GM21526 (cell line): Measurements from ENCODE around the gene ZFYVE28.

Experiments used
- ATAC-seq: cut with Tn5 transposase; IDR thresholded peaks from one replicate; pipeline ENCODE4 v1.9.1; 2021; ENCODE audit warnings: moderate library complexity; ENCODE audit not compliant: unreplicated experiment, low FRiP score

The ZFYVE28 gene

DNA sequence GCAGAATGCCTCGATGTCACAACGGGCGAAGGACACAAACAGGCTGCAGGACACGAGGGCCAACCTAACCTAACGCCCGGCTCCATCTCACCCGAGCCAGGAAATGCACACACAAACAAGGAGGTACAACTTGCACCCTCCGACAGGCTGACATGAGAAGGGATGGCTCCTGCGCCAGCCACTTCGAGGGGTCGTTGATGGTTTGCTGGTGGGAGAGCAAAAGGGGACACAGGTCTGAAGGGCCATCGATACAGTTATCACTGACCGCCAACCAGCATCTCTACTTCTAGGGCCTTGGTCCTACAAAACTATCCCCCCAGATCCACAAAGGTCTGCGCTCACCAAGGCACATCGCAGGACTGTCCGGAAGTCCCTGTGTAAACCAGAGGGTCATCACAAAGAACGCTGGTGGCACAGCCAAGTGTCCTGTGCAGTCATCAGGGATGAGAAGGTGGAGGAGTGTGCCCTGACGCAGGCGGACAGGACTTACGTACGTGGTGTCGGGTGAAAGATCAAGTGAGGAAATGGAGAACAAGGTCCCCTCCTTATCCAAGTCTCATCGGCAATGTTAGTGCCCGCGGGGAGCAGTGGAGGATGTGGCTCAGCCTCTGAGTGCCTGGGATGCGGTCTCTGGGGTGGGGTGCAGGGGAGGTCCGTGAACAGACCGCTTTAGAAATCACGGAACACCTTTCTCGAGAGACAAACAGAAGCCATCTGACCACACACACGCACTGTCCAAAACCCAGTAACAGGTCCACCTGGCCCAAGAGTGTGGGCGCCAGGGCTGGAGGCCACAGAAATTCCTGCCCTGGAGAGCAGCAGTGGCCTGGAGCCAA, 163.6 kb downstream of the ZFYVE28 start:
- no peak for ATAC-seq

DNA sequence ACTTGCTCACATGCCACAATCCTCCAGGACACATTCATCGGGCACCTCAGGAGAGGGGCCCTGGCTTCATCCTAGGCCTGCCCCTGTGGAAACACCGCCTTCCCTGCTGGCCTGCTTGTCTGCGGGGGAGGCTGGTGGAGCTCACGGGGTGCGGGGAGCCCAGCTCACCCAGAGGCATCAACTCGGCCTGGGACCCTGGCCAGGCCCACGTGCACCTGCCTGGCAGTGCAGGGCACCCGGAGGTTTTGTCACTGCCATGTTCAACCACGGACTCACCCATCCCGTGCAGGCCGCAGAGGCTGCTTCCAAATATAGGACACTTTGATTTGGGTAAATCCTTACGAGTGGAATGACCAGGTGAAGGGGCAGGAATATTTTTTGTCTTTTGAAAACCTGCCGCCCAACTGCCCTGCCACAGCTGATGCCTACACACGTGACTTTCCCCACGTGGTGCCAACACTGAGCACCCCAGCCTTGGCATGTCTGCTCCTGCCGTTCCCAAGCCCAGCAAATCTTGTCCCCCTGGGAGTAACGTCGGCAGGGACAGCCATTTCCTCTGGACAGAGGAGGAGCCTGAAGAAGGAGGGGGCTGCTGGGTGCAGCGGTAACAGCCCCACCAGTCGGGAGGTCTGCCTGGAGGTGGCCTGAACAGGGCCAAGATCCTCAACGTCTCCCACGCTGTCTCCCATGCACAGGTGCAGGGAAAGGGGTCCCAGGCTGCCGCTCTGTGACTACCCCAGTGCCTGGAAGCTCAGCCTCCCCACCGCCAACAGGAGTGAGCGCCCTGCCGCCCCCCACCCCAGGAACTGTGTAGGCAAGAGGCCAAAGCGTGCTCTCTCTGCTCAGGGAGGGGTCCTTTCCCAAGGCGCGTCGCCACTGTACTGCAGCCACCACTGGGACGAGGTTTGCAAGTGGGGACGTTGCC, 165.0 kb downstream of the ZFYVE28 start:
- ATAC-seq, result no peak

DNA sequence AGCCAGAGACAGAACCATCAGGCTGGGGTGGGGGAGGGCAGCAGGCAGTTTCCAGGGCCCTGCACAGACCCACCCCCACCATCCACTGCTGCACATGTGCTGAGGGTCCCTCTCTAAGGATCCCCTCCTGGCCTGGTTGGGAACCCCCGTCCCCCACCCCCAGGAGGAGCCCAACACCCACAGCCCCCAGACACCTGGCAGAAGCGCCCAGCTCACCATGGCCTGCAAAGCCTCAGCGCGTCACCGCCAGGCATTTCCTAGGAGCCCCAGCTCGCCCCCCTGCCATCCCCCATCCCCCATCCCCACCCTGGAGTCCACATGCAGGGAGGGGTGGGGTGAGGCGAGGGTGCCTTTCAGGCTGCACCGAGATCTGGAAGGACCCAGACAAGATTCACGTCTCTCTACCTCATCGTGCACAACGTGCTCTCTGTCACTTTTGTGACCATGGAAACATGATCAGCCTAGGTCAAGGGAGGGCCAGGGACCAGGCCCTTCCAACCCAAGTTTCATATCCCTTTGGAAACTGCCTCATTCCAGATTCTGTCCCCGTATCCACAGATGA, 165.8 kb downstream of the ZFYVE28 start:
- ATAC-seq, result no peak

DNA sequence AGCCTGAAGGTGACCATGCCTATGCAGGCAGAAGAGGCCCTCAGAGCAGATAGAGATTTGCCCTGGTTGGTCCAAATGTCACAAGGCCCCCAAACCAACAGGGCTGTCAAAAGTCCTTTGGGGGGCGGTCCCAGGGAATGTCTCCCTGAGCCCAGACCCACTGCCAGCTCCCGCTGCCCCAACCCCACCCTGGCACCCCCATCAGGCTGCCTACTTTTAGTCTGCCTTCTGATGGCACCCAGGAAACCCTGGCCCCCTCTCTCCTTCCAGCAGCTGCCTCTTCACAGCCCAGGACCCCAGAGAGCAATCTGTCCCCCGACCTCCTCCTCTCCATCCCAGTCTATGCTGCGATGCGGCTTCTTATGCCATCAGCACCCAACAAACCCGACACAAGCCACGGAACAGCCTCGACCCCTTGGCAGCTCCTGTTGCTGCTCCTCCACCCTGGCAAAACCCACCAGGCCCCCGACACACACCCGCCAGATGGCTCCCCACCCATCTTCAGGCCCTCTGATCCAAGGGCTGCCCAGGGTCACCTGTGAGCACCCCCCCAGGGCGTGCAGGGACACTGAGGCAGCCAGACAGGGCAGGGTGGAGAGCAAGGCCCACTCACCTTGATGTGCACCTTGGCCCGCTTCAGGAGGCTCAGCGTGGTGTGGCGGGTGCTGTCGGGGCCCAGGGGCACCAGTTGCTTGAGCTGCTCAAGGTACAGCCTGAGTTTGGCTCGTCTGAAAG, 166.5 kb downstream of the ZFYVE28 start:
- no peak for ATAC-seq

DNA sequence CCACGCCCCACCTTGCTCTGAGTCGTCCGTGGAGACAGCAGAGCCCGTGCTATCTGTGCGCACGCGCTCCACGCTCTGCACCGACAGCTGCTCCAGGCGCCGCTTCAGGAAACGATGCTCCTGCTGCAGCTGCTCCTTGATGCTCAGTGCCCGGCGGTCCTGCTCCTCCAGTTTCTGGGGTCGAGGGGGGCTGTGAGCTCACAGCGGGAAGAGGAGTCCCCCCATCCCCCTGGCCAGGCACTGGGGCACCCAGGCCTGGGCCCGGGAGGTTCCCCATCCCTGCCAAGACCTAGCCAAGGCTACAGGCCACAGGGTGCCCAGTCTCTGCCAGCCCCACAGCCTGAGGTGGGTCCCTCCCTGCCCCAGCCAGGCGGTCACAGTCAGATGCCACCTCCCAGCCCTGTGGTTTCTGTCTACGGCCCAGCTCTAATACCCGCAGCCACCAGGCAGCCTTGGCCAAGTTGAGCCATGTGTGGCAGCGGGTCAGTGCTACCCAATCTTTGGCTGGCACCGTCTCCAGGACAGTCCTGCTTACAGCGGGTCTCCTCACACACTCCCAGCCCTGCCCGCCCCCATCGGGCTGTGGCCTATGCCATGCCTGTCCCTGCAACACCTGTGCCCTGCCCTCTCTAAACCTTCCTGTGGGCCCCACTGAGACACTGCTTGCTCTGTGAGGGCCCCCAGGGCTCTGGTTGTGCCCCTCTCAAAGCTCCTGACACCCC, 167.2 kb downstream of the ZFYVE28 start:
- ATAC-seq, result no peak

DNA sequence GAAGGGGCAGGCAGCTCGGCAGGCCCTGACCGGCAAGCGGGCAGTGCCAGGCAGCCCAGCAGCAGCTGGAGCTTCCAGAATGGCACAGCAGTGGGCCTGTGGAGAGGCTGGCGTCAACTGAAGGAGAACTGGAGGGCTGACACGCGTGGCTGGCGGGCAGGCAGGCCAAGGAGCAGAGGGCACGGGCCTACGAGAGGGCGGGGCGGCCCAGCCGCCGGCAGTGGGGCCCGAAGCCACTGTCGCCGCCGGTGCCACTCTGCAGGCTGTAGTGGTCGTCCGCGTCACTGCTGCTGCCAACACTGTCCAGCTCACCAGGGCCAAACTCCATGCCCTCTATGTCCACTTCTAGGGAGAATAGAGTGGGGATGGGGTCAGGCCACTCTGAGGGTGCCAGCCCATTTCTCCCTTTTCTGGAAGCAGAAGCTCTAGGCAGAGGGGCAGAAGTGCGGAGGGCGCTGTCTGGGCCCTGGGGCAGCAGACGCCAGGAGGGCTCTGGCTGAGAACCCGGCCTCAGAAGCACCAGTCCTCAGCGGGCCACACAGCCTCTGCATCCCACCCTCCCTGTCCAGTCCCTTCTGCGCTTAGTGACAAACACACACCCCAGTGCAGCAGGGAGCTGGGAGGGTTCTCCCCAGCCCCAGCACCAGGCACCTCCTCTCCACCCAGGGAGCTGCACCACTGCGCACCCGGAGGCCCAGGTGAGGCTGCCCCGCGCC, 167.9 kb downstream of the ZFYVE28 start:
- no peak for ATAC-seq

DNA sequence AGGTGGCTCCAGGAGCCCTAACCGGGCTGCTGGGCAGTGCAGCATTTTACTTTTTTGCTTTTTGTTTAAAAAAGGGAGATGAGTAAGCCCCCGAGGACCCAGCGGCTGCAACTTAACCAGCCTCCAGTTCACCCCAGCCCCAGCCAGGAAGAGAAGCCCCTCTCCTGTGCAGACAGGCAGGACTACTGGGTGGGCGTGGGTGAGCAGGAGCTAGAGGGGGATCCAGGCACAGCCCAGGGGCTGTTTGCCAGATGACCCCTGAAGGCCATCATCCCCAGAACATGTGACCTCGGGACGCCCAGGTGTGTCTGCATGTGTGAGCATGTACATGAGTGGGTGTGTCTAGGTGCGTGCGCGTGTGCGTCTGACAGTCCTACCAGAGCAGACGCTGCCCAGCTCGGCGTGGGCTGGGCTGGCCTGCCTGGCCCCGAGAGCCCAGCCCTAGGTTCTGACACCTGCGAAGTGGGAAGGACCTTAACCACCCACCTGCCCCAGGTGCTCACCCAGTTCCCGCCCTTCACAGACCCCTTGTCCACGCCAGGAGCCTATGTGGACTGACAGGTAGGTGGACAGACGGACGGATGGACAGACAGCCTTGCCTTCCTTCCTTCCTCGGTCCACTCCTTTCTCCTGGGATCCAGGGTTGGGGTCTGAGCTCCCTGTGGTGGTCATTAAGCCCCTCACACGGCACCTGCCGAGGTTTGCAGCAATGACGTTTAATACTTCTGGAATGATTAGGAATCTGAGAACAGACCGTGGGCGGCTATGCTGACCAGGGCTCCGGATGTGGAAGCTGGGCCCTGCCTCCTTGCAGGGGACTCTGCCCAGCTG, 168.7 kb downstream of the ZFYVE28 start:
- no peak for ATAC-seq

DNA sequence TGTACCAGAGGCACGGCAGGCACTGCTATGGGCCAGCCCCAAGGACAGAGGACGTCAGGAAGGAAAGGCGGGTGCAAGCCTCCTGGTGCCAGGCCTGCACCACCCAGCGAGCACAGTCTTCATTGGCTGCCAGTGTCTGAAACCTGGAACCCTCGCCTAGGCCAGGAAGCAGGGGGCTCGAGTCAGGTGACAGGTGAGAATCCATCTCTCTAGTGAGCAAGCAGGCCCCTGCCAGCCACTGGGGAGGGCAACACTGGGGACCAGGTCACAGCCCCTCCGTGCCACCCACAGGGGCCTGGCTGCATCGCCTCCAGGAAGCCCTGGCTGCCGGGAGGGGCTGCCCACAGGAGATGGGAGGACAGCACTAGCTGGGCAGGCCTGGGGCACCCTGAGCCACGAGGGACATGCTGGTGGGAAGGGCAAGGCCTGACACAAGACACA, 169.6 kb downstream of the ZFYVE28 start:
- ATAC-seq, result no peak

DNA sequence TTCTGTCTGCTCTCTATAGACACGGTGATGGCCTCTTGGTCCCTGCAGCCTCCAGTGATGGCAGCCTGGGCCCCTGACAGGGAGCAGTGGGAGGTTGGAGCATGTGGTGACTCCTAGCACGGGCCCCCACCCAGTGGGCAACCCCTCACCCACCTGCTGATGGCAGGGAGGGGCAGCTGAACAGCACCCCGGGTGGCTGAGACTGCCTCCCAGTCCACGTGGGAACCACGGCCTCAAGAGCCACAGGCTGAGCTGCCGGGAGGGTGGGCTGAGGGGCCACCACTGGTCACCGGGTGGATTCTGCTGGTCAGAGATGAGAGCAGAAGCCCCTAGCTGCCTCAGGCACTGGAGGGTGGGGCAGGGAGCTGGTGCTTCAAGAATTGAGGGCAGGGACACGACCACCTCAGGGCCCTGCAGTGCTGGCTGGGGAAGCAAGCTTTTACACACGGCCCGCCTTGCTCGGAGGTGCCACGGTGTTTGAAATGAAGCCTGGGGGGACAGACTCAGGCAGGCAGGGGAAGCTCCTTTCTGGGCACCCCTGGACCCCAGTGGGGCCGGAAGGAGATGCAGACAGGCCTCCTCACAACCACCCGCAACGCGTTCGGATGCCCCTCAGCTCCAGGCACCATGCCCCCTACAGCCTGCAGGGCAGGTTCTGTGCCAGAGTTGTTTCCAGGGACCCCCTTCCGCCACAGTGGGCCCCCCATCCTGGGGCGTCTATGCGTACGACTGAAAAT, 170.2 kb downstream of the ZFYVE28 start:
- ATAC-seq, result no peak

DNA sequence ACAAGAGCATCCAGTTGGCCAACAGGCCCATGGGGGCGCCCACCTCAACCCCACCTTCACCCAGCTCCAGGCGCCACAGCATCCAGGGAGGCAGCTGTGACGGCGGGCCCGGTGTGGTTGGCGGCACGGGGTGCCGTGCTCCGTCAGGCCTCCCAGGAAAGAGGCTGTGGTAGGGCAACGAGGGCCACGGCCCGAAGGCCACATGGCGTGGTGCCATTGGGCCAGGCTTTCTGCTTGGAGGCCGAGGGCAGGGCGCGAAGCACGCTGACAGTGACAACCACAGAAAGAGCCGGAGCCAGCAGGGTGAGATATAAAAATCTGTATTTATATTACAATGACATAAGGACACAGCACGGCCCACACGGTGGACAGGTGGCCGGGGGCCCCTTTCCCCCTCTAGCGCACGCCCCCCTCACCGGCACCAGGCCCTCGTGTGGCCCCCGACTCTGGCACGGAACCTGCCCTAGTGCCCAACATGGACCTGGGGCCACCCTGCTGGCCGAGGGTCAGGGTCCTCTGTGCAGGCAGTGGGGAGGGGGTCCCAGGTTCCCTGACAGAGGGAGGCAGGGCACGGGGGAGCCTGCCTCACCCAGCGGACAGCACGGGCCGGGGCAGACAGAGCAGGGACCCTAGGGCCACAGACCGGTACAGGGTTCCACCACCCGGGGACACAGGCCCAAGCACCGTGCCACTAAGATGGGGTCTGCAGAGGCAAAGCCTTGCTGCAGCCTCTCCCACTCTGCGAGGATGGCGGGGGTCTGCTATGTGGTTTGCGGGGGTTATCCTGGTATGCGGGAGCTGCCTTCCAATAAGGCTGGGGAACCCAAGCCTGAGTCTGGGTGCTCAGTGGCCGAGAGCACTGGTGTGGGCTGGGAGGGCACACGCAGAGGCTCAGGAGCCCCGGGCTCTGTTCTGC, 171.1 kb downstream of the ZFYVE28 start:
- no peak for ATAC-seq

DNA sequence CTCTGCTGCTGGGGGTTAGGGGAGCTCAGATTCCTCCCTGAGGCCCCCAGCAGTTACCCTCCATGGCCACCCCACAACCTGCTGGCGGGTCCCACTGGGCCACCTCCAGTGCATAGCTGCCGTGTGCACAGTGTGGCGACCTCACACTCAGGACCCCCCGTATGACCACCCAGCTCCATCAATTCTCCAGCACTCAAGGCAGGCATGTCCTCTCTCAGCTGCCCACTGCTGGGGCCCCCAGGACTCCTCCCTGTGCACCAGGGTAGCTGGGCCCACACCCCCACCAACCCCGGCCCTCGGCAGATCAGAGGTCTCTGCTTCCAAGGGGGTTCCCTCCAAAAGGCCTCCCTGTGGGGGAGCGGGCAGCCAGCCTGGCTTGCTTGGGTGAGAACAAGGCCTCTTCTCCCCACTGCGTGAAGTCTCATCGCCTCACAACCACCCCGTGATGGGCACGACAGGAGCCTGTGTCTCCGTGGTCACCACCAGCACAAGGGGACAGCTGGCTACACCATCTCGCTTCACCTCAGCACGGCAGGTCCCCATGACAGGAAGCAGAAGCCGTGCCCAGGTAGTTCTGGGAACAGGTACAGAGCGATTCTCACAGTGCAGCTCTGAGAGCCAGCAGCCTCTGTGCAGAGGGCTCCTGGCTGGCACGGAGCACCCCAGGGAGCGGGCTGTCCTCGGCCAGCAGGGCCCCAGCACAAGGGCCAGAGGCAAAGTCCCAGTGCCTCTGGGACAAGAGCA, 171.9 kb downstream of the ZFYVE28 start:
- ATAC-seq, result no peak

DNA sequence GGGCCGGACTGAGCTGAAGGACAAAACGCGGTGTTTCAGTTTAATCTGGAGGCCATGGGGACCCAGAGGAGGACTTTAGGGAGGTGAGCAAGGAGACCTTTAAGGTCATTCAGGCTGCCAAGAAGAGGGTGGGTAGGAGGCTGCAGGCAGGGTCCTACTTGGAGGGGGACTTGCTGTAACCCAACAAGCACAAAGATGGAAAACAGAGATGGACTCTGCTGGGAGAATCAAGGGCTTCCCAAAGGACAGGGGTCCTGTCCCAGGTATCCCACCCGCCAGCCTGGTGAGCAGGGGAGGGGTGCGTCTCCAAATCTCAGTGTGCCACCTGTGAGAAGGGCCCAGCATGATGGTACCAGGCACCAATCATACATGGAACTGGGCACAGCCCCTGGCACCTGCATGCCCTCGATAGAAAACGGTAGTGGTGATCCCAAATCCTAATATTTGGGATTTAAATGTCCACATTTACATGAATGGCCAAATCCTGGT, 172.6 kb downstream of the ZFYVE28 start:
- ATAC-seq, result no peak

DNA sequence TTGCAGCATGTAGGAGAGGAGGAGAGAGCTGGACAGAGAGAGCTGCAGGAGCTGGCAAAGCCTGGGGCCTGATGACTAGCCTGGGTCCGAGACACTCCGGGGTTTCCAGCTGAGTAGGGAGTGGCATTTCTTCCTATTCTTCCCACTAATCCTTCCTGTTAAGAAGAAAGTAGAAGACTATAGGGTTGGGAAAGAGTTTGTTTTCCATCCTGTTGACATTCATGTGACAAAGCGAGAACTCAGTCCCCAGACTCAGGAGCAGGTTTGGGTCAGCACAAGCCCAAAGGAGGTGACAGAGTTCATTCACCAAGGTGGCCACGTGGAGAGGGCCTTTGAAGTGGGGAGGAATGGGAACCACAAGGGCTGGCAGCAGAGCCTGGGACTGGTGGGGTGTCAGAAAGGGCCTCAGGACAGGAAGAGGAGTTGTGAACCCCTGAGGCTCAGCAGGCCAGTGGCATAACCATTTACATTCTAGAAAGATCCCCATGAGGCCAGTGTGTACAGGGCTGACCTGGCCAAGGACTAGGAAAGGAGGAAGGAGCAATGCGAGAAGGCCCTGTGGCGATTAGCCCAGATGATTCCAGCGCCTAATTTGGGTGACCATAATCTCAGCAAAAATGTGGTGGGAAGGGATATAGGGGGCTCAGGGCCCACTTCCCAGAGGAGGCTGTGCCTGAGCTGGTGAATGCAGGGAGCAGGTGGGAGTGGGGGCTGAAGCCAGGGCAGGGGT, 173.2 kb downstream of the ZFYVE28 start:
- ATAC-seq, result no peak

DNA sequence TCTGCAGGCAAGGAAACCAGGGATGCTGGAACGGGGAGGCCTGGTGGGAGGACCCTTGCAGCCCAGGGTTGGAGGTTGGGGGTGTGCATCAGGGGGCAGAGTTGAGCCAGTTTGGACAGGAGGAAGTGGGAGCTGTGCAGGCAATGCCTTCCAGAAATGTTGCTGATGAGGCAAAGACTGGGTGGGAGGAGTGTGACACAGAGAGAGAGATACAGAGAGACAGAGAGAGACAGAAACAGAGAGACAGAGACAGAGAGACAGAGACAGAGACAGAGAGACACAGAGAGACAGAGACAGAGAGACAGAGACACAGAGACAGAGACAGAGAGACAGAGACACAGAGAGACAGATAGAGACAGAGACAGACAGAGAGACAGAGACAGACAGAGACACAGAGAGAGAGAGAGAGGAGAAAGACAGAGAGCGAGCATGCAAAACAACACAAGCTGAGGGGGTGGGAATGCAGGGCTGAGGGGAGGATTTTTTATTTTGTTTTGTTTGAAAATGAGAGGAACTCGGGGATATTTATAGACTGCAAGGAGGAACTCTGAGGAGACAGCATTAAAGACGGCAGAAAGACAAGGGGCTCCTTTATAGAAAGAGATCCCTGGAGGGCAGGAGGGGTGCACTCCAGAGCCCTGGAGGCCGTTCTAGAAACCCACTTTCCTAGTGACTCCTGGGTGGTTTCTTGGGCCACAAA, 174.6 kb downstream of the ZFYVE28 start:
- ATAC-seq, result no peak
